ENCODE results near the gene PDPR.
"Not testable (repeated sequence)": the region's sequence is repeated elsewhere in the genome, so short reads cannot be mapped to it uniquely, and the experiment has no call there.

Gene PDPR

DNA sequence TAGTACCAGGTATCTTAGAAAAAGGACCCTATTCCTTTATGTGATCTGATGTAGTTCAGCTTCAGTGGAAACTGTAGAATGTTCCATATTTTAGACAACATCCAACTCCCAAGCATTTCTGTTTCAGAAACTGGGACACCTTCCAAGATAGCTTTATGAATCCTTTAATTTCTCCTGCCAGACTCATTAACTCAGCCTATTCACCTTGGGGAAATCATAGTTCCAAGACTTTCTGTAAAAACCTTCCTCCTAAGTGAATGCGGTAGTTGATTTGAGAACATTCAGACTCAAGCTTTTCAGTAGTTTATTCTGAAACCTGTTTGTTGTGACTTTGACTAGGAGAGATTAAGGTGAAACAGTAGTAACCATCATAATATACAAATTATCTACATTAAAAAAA is 20.0 kb upstream of the PDPR start:
- H3K4me1 ChIP-seq (ENCODE audit: control insufficient read depth, insufficient read depth, low read length); H3K4me3 ChIP-seq (ENCODE audit: low read depth, low read length); H3K36me3 ChIP-seq (ENCODE audit: control insufficient read depth, insufficient read depth, low read length); H3K27me3 ChIP-seq (ENCODE audit: control insufficient read depth, insufficient read depth, low read length); H3K9me3 ChIP-seq (ENCODE audit: control insufficient read depth, insufficient read depth, low read length); H3K9ac ChIP-seq (ENCODE audit: low read depth, low read length): not testable (repeated sequence)

DNA sequence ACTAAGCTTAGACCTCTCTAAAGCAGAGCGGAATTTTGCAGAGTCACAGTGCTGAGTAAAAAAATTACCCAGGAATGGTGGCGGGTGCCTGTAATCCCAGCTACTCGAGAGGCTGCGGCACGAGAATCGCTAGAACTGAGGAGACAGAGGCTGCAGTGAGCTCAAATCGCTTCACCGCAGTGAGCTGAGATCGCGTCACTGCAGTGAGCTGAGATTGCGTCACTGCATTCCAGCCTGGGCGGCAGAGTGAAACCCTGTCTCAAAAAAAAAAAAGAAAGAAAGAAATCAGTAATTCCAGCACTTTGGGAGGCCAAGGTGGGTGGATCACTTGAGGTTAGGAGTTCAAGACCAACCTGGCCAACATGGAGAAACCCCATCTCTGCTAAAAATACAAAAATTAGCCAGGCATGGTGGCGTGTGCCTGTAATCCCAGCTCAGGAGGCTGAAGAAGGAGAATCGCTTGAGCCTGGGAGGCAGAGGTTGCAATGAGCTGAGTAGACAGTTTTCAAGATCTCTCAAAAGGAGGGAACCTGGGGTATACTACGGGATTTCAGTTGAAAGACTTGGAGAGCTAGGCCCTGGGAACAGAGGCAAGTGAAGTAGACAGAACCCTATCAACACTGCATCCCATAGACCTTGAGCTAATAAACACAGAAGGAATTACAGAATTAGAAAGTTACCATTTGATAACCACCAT is 4.4 kb upstream of the PDPR start:
- H3K27me3 ChIP-seq (ENCODE audit: control insufficient read depth, insufficient read depth, low read length); H3K9me3 ChIP-seq (ENCODE audit: control insufficient read depth, insufficient read depth, low read length); H3K4me3 ChIP-seq (ENCODE audit: low read depth, low read length); H3K4me1 ChIP-seq (ENCODE audit: control insufficient read depth, insufficient read depth, low read length); H3K9ac ChIP-seq (ENCODE audit: low read depth, low read length); H3K36me3 ChIP-seq (ENCODE audit: control insufficient read depth, insufficient read depth, low read length): not testable (repeated sequence)

GRCh38 chr16:70112162-70112561 is 2.0 kb upstream of the PDPR start:
- H3K36me3 ChIP-seq (ENCODE audit: control insufficient read depth, insufficient read depth, low read length); H3K27me3 ChIP-seq (ENCODE audit: control insufficient read depth, insufficient read depth, low read length); H3K9ac ChIP-seq (ENCODE audit: low read depth, low read length); H3K9me3 ChIP-seq (ENCODE audit: control insufficient read depth, insufficient read depth, low read length); H3K4me3 ChIP-seq (ENCODE audit: low read depth, low read length); H3K4me1 ChIP-seq (ENCODE audit: control insufficient read depth, insufficient read depth, low read length): not testable (repeated sequence)

- H3K4me3 ChIP-seq (ENCODE audit: low read depth, low read length), result peak overlapping the region; percentile 43
- H3K36me3 ChIP-seq (ENCODE audit: control insufficient read depth, insufficient read depth, low read length); H3K27me3 ChIP-seq (ENCODE audit: control insufficient read depth, insufficient read depth, low read length); H3K9me3 ChIP-seq (ENCODE audit: control insufficient read depth, insufficient read depth, low read length); H3K9ac ChIP-seq (ENCODE audit: low read depth, low read length); H3K4me1 ChIP-seq (ENCODE audit: control insufficient read depth, insufficient read depth, low read length): not testable (repeated sequence)
These were observed 542 bp upstream of the PDPR start for GRCh38 chr16:70113599-70113981.

- H3K9ac ChIP-seq (ENCODE audit: low read depth, low read length); H3K4me3 ChIP-seq (ENCODE audit: low read depth, low read length); H3K4me1 ChIP-seq (ENCODE audit: control insufficient read depth, insufficient read depth, low read length); H3K27me3 ChIP-seq (ENCODE audit: control insufficient read depth, insufficient read depth, low read length); H3K9me3 ChIP-seq (ENCODE audit: control insufficient read depth, insufficient read depth, low read length): not testable (repeated sequence)
- peaks cover 16% of the 10 kb centered on the region for H3K36me3 ChIP-seq (ENCODE audit: control insufficient read depth, insufficient read depth, low read length)
These were observed 4.2 kb downstream of the PDPR start for GRCh38 chr16:70118354-70118753.

DNA sequence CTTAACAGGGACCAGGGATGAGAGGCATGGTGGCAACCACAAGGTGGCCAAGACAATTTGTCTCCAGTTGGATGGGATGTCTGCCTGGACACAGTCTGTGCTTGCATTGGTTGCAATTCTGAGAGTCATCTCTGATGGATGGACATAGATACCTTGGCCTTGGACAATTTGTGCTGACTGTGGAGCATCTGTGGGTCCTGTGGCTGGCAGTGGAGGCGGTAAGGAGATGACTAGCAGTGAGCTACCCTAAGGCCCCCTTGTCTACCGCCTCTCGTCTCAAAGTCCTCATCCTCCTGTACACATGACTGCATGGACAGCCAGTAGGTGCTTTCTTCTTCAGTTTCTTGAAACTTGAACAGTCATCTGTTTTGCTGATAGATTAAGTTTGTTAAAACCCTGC is 4.6 kb downstream of the PDPR start:
- not testable (repeated sequence) for H3K27me3 ChIP-seq (ENCODE audit: control insufficient read depth, insufficient read depth, low read length); H3K4me1 ChIP-seq (ENCODE audit: control insufficient read depth, insufficient read depth, low read length); H3K4me3 ChIP-seq (ENCODE audit: low read depth, low read length); H3K9ac ChIP-seq (ENCODE audit: low read depth, low read length); H3K9me3 ChIP-seq (ENCODE audit: control insufficient read depth, insufficient read depth, low read length)
- H3K36me3 ChIP-seq (ENCODE audit: control insufficient read depth, insufficient read depth, low read length), result peaks cover 18% of the 10 kb centered on the region

DNA sequence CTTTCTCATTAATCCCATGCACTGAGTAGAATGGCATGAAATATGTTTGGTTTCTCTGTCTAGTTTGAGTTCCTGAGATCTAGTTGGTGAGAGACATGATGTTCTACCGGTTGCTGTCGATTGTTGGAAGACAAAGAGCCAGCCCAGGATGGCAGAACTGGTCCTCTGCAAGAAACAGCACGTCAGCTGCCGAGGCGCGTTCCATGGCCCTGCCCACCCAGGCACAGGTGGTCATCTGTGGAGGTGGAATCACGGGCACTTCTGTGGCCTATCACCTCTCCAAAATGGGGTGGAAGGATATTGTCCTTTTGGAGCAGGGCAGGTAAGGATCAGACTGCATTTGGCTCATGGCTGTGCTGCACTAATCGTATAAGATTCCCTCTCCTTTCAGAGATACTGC is 6.3 kb downstream of the PDPR start:
- H3K4me3 ChIP-seq (ENCODE audit: low read depth, low read length); H3K27me3 ChIP-seq (ENCODE audit: control insufficient read depth, insufficient read depth, low read length); H3K9me3 ChIP-seq (ENCODE audit: control insufficient read depth, insufficient read depth, low read length); H3K4me1 ChIP-seq (ENCODE audit: control insufficient read depth, insufficient read depth, low read length); H3K9ac ChIP-seq (ENCODE audit: low read depth, low read length): not testable (repeated sequence)
- H3K36me3 ChIP-seq (ENCODE audit: control insufficient read depth, insufficient read depth, low read length), result peaks cover 22% of the 10 kb centered on the region

DNA sequence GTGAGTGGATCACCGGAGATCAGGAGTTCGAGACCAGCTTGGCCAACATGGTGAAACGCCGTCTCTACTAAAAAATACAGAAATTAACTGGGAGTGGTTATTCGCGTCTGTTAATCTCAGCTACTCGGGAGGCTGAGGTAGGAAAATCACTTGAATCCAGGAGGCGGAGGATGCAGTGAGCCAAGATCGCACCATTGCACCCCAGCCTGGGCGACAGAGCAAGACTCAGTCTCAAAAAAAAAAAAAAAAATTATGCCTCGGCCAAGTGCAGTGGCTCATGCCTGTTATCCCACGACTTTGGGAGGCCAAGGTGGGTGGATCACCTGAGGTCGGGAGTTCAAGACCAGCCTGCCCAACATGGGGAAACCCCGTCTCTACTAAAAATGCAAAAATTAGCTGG is 9.7 kb downstream of the PDPR start:
- H3K9ac ChIP-seq (ENCODE audit: low read depth, low read length); H3K27me3 ChIP-seq (ENCODE audit: control insufficient read depth, insufficient read depth, low read length); H3K4me3 ChIP-seq (ENCODE audit: low read depth, low read length); H3K9me3 ChIP-seq (ENCODE audit: control insufficient read depth, insufficient read depth, low read length); H3K4me1 ChIP-seq (ENCODE audit: control insufficient read depth, insufficient read depth, low read length): not testable (repeated sequence)
- peaks cover 31% of the 10 kb centered on the region for H3K36me3 ChIP-seq (ENCODE audit: control insufficient read depth, insufficient read depth, low read length)

DNA sequence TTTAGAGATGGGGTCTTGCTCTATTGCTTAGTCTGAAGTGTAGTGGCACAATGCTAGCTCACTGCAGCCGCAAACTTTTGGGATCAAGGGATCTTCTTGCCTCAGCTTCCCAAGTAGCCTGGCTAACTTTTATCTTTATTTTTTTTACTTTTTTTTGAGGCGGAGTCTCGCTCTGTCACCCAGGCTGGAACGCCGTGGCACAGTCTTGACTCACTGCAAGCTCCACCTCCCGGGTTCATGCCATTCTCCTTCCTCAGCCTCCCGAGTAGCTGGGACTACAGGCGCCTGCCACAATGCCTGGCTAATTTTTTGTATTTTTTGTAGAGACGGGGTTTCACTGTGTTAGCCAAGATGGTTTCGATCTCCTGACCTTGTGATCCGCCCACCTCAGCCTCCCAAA is 12.1 kb downstream of the PDPR start:
- peaks cover 43% of the 10 kb centered on the region for H3K36me3 ChIP-seq (ENCODE audit: control insufficient read depth, insufficient read depth, low read length)

DNA sequence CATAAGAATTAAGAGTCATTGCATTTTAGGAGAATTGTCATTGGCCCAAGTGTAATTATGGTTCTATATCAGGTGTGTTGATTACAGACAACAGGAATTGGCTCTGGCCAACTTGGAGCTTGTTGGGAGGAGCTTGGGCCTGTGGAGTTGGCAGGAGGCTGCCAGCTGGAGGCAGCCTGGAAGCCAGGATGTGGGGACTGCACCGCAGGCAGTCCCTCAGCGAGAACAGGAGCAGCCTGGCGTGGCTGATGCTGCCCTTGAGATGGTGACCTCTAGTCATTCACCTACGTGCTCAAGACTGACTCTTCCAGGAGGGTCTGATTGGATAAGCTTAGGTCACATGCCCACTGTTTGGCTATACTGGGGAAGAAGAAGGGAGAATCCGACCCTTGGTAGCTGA is 13.6 kb downstream of the PDPR start:
- not testable (repeated sequence) for H3K4me1 ChIP-seq (ENCODE audit: control insufficient read depth, insufficient read depth, low read length); H3K9ac ChIP-seq (ENCODE audit: low read depth, low read length); H3K9me3 ChIP-seq (ENCODE audit: control insufficient read depth, insufficient read depth, low read length); H3K27me3 ChIP-seq (ENCODE audit: control insufficient read depth, insufficient read depth, low read length); H3K4me3 ChIP-seq (ENCODE audit: low read depth, low read length)
- H3K36me3 ChIP-seq (ENCODE audit: control insufficient read depth, insufficient read depth, low read length), result peaks cover 36% of the 10 kb centered on the region

More for the DNA sequence above, 12.1 kb downstream of the PDPR start:
- not testable (repeated sequence) for H3K4me1 ChIP-seq (ENCODE audit: control insufficient read depth, insufficient read depth, low read length); H3K4me3 ChIP-seq (ENCODE audit: low read depth, low read length); H3K9me3 ChIP-seq (ENCODE audit: control insufficient read depth, insufficient read depth, low read length); H3K27me3 ChIP-seq (ENCODE audit: control insufficient read depth, insufficient read depth, low read length); H3K9ac ChIP-seq (ENCODE audit: low read depth, low read length)

GRCh38 chr16:70128844-70129243 is 14.7 kb downstream of the PDPR start:
- H3K27me3 ChIP-seq (ENCODE audit: control insufficient read depth, insufficient read depth, low read length); H3K4me1 ChIP-seq (ENCODE audit: control insufficient read depth, insufficient read depth, low read length); H3K9ac ChIP-seq (ENCODE audit: low read depth, low read length); H3K4me3 ChIP-seq (ENCODE audit: low read depth, low read length); H3K9me3 ChIP-seq (ENCODE audit: control insufficient read depth, insufficient read depth, low read length): not testable (repeated sequence)
- peaks cover 34% of the 10 kb centered on the region for H3K36me3 ChIP-seq (ENCODE audit: control insufficient read depth, insufficient read depth, low read length)

DNA sequence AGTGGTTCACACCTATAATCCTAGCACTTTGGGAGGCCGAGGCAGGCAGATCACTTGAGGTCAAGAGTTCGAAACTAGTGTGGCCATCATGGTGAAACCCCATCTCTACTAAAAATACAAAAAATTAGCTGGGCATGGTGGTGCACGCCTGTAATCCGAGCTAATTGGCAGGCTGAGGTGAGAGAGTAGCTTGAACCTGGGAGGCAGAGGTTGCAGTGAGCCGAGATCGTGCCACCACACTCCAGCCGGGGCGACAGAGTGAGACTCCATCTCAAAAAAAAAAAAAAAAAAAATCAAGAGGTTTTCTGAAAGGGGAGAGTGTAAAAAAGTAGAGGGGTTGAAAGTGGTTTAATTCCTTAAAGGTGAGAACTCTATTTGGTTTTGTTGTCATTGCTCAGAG is 21.7 kb downstream of the PDPR start:
- peaks cover 26% of the 10 kb centered on the region for H3K36me3 ChIP-seq (ENCODE audit: control insufficient read depth, insufficient read depth, low read length)
- H3K9me3 ChIP-seq (ENCODE audit: control insufficient read depth, insufficient read depth, low read length); H3K27me3 ChIP-seq (ENCODE audit: control insufficient read depth, insufficient read depth, low read length); H3K4me3 ChIP-seq (ENCODE audit: low read depth, low read length); H3K9ac ChIP-seq (ENCODE audit: low read depth, low read length); H3K4me1 ChIP-seq (ENCODE audit: control insufficient read depth, insufficient read depth, low read length): not testable (repeated sequence)

DNA sequence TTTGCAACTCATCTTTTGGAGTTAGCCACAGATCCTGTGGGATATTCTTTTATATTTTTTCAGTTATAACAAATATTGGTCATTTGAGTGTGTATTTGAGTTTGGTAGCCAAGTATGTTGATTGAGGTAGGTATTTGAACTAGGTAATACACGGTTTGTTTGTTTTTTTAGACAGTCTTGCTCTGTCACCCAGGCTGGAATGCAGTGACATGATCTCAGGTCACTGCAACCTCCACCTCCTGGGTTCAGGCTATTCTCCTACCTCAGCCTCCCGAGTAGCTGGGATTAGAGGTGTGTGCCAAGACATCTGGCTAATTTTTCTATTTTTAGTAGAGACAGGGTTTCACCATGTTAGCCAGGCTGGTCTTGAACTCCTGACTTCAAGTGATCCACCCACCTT is 22.5 kb downstream of the PDPR start:
- H3K9ac ChIP-seq (ENCODE audit: low read depth, low read length); H3K9me3 ChIP-seq (ENCODE audit: control insufficient read depth, insufficient read depth, low read length); H3K4me3 ChIP-seq (ENCODE audit: low read depth, low read length); H3K4me1 ChIP-seq (ENCODE audit: control insufficient read depth, insufficient read depth, low read length); H3K27me3 ChIP-seq (ENCODE audit: control insufficient read depth, insufficient read depth, low read length): not testable (repeated sequence)
- peaks cover 25% of the 10 kb centered on the region for H3K36me3 ChIP-seq (ENCODE audit: control insufficient read depth, insufficient read depth, low read length)

Measured in iPS-15b (cell line).